Transverse colon (tissue), 4 donors: ENCODE data around the gene ESRRG.

Source experiments
- CTCF ChIP-seq, 5 experiments: fragments of 200-600 bp in 3 of 5; fragments of 450-650 bp in 2 of 5; sonication (generic) in 3 of 5; IDR thresholded peaks; 1 replicate in 2 of 5; 2 replicates in 3 of 5; pipeline ENCODE4 v1.5.1; 2016 to 2017; ENCODE audit warnings: antibody characterized with exemption in 5 of 5, inconsistent platforms in 3 of 5, mild to moderate bottlenecking in 2 of 5, moderate library complexity in 1 of 5
- POLR2A ChIP-seq: fragments of 450-650 bp; IDR thresholded peaks from one replicate; pipeline ENCODE4 v1.6.1; 2016; ENCODE audit warnings: antibody characterized with exemption, mild to moderate bottlenecking, moderate library complexity
- POLR2AphosphoS5 ChIP-seq, 3 donors: sonication (generic); formaldehyde crosslinking; IDR thresholded peaks; one replicate each; pipeline ENCODE4 v1.6.1; 2016; ENCODE audit warnings: antibody characterized with exemption in 3 of 3

- TF ChIP-seq CTCF (IDR thresholded peaks at IDR 0.05) = no peak
- no peak for TF ChIP-seq POLR2A
- no peak for TF ChIP-seq POLR2AphosphoS5 (IDR thresholded peaks at IDR 0.05)
Measured at GRCh38 chr1:216740331-216740730, 17.1 kb upstream of the ESRRG start.
